ENCODE measurements around the gene WFS1. TPM values are rescaled to one million over a fixed set of nuclear protein-coding genes. Genes with fewer than 3 reads are reported as not detected.

The WFS1 gene
- total RNA-seq, 1 experiment from 2014 or later: 21.5 TPM

DNA sequence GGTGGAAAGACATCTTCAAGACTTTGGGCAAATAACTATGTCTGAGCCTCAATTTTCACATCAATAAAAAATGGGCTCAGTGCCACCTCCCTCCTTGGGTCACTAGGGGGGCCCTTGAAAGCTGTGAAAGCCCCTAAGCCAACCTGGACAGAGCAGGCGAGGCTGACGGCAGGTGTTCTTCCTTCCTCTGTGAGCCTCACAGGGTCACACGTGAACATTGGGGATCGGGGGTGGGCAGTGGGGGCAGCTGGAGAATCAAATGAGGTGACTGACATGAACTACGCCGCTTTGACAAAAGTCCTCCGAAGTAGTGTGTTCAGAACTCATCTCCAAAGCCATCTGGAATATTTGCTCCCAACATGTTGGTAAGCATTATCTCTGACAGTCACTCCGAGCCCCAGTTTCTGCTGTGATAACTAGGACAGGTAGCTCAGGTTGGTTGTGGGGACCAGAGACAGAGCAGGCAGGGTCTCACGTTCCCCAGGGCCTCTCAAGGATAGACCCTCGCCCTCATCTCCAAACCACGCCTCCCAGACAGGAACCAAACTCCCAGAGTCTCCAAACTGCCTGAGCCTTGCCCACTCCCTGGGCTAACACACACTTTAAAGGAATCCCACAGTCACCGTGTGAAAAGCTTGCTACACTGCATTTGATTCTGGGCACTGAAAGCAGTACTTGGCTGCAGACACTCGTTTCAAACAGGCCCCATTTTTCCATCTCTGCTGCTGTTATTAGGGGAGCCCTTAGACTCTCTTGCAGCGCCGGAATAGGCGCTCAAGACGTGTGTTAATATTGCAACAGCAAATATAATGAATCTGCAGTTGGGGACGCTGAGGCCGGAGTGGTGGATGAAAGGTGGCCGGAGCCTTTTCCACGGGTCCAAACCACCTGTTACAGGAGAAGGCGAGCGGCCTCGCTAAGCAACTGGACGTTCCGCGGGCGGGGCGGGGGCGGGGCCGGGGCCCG is 717 bp upstream of the WFS1 start:
- Histone ChIP-seq H3K4me1 (ENCODE audit: control insufficient read depth in 1 of 2, insufficient read depth in 2 of 2, low read length in 2 of 2) (peaks cover 33 to 43% of the 10 kb centered on the region in 2 experiments), H3K9me3 (ENCODE audit: control insufficient read depth in 1 of 2, insufficient read depth in 1 of 2, low read depth in 1 of 2, low read length in 2 of 2) (no peaks in the 10 kb centered on the region), H3K27ac (ENCODE audit: low read depth, low read length) (no peak overlapping the region), H3K27me3 (ENCODE audit: insufficient read depth, low read length) (no peaks in the 10 kb centered on the region), H2AFZ (ENCODE audit: low read depth, low read length, poor library complexity, severe bottlenecking) (peak overlapping the region; percentile 69), H3K9me2 (ENCODE audit: insufficient read depth) (no peaks in the 10 kb centered on the region), H3K79me2 (ENCODE audit: insufficient read depth, low read length) (peaks cover 6% of the 10 kb centered on the region; the same call in 1 of the 2 replicates), H4K20me1 (ENCODE audit: insufficient read depth) (no peaks in the 10 kb centered on the region), H3K4me2 (ENCODE audit: low read length) (peak overlapping the region; percentile 87), H3K9ac (ENCODE audit: low read length) (peak overlapping the region; percentile 26; the same call in 1 of the 2 replicates), H3K36me3 (ENCODE audit: control insufficient read depth in 1 of 2, insufficient read depth in 2 of 2, low read length in 2 of 2) (no peaks in the 10 kb centered on the region), H3K4me3 (replicated peaks in 1 of 2; ENCODE audit: low read depth in 1 of 2, low read length in 2 of 2) (peak overlapping the region; percentile 32 to 87)
- ChIA-PET CTCF (interaction anchor here (0.7 to 3.1 kb wide), 3 partner anchors 9 to 63 kb away, joined by 3 to 15 read pairs (median 4); no protein-coding TSS in a partner anchor), POLR2A (interaction anchor here (0.9 kb wide), 1 partner anchor 8 kb away, joined by 3 read pairs; no protein-coding TSS in a partner anchor), RAD21 (ENCODE audit: low non-redundant PET in 1 of 2, low total read pairs in 2 of 2, uncharacterized antibody in 2 of 2, unreplicated experiment in 2 of 2) (interaction anchor here in 1 of 2 experiments (1.1 kb wide), 1 partner anchor 58 kb away, joined by 3 read pairs; no protein-coding TSS in a partner anchor)
- DNase-seq (ENCODE audit: low read depth, low spot score) (no peak), ATAC-seq (no peak)
- BruUV-seq (replicated peaks): no TSS peak
- TF ChIP-seq EZH2phosphoT487 (IDR thresholded peaks at IDR 0.05; ENCODE audit: borderline replicate concordance) (no peak), REST (IDR thresholded peaks at IDR 0.05; ENCODE audit: low read depth) (no peak), FOSL1 (IDR thresholded peaks at IDR 0.05; ENCODE audit: low read depth) (no peak), CEBPB (IDR thresholded peaks at IDR 0.05; ENCODE audit: low read depth) (no peak), SRF (IDR thresholded peaks at IDR 0.05; ENCODE audit: low read depth) (no peak), ELF1 (IDR thresholded peaks at IDR 0.05; ENCODE audit: borderline replicate concordance, low read depth) (no peak), JUND (IDR thresholded peaks at IDR 0.05) (no peak), EZH2 (IDR thresholded peaks at IDR 0.05) (no peak), RAD21 (IDR thresholded peaks at IDR 0.05; ENCODE audit: low read depth) (no peak), SIN3A (IDR thresholded peaks at IDR 0.05; ENCODE audit: low read depth) (no peak), POLR2A (IDR thresholded peaks at IDR 0.05; ENCODE audit: borderline replicate concordance, extremely low read depth, insufficient read depth, insufficient read length) (no peak), YY1 (IDR thresholded peaks at IDR 0.05; ENCODE audit: extremely low read depth, insufficient replicate concordance, low read depth, low read length) (no peak), POLR2AphosphoS5 (IDR thresholded peaks at IDR 0.05; ENCODE audit: low read depth, low read length) (no peak)
- TF ChIP-seq, protein P1, sequence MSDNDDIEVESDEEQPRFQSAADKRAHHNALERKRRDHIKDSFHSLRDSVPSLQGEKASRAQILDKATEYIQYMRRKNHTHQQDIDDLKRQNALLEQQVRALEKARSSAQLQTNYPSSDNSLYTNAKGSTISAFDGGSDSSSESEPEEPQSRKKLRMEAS (IDR thresholded peaks at IDR 0.05): no peak
- TF ChIP-seq, protein P2, sequence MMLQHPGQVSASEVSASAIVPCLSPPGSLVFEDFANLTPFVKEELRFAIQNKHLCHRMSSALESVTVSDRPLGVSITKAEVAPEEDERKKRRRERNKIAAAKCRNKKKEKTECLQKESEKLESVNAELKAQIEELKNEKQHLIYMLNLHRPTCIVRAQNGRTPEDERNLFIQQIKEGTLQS (IDR thresholded peaks at IDR 0.05): no peak
- TF ChIP-seq, protein P3, sequence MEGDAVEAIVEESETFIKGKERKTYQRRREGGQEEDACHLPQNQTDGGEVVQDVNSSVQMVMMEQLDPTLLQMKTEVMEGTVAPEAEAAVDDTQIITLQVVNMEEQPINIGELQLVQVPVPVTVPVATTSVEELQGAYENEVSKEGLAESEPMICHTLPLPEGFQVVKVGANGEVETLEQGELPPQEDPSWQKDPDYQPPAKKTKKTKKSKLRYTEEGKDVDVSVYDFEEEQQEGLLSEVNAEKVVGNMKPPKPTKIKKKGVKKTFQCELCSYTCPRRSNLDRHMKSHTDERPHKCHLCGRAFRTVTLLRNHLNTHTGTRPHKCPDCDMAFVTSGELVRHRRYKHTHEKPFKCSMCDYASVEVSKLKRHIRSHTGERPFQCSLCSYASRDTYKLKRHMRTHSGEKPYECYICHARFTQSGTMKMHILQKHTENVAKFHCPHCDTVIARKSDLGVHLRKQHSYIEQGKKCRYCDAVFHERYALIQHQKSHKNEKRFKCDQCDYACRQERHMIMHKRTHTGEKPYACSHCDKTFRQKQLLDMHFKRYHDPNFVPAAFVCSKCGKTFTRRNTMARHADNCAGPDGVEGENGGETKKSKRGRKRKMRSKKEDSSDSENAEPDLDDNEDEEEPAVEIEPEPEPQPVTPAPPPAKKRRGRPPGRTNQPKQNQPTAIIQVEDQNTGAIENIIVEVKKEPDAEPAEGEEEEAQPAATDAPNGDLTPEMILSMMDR (IDR thresholded peaks at IDR 0.05 in 2 of 3, conservative IDR thresholded peaks at IDR 0.05 in 1 of 3; ENCODE audit: borderline replicate concordance in 1 of 3, insufficient read depth in 1 of 3, low read depth in 2 of 3, low read length in 2 of 3): no peak
- intact Hi-C loops (cut with micrococcal nuclease): loop anchor here (5.0 kb wide), 1 partner anchor 803 kb away; no protein-coding TSS in a partner anchor

Measured in HCT116 (cell line).